ENCODE results near the gene RSL1D1.
A peak's percentile ranks its signal among the peaks of the same experiment; 100 is the strongest.
"Not testable (repeated sequence)": the region's sequence is repeated elsewhere in the genome, so short reads cannot be mapped to it uniquely, and the experiment has no call there.

Gene RSL1D1

DNA sequence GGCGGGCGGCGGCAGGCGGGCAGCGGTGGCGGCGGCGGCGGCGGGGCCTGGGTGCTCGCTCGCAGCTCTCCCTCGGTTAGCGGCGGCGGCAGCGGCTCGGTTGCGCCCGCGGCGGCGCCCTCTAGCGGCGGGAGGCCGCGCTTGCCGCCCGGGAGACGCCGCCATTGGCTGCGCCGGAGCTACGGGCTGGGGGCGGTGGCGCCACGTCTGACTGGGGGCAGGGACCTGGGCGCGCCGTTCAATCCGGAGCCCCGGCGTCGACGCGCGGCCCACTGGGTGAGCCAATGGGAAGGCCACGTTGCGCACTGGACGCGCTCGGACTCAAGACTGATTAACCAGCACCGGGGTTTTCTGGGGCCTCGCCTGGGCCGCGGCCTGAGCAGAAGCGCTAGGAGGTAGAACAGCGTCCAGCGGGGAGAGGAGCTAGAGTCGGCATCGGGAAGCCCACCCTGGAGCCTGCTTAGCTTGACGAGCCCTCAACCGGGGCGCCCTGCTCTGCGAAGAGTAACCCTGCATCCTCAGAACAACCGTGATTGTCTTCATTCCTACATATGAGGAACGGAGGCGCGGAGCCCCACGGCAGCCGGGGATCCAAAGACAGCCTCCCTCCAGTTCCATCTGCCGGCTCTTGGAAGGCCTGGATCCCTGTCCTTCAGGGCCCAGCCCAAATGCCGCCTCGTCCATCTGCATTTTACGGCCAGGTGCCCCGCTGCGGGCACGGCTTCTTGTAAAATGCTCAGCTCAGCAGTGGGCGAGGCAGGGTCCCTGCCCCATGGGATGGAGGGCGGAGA, 54.0 kb downstream of the RSL1D1 start, which contains the start of gene ZC3H7A:
Gene ZC3H7A, minus strand, starts transcription at position 93 of the 791 bp plus-strand sequence. CDS start 14,904 bp downstream, outside the sequence.
- DNase-seq = peak; percentile 29

DNA sequence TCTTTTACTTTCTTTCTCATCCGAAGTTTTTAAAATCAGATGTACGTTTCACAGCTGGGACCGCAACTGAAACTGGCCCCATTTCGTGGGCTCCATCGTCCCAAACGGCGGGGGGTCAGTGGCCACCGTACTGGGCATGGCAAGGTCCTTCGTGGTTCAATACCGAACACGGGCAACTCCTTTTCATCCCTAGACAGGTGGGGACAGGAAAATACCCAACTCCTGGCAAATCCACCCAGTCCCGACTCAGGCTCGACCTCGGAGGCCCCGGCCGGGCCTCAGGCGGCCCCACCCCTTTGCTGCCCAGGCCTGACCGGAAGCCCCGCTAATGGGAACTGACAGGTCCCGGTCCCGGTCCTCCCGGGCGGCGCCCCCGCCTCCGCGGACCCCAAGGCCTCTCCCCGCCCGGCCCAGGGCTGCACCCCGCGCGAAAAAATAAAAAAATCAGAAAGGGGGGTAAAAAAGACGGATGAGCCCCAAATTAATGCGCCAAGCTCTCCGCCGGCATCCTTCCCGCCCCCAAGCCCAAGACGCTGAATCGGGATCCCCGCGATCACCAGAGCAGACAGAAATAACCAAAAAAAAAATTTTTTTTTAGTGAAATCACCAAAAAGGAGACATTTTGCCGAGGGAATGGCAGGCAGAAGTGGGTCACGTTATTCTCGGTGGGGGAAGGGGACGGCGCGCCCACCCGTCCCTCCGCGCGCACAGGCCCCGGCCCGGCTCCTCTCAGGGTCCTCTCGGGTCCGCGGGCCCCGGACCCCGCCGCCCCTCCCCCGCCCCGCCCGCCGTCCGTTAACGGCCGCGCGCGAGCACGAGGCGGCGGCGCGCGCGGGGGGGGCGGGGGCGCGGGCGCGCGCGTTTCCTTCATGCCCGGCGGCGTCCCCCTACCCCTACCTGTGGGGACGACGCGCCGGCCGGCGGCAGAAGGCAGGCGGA, 54.8 kb downstream of the RSL1D1 start:
- no peak for DNase-seq

DNA sequence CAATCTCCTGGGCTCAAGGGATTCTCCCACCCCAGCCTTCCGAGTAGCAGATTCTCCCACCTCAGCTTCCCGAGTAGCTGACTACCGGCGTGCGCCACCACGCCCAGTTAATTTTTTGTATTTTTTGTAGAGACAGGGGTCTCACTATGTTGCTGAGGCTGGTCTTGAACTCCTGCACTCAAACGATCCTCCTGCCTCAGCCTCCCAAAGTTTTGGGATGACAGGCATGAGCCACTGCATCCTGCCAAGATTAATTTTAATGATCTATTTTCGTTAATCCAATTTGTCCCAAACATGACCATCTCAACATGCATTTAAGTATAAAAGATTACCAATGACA, 55.5 kb downstream of the RSL1D1 start:
- DNase-seq = no peak

DNA sequence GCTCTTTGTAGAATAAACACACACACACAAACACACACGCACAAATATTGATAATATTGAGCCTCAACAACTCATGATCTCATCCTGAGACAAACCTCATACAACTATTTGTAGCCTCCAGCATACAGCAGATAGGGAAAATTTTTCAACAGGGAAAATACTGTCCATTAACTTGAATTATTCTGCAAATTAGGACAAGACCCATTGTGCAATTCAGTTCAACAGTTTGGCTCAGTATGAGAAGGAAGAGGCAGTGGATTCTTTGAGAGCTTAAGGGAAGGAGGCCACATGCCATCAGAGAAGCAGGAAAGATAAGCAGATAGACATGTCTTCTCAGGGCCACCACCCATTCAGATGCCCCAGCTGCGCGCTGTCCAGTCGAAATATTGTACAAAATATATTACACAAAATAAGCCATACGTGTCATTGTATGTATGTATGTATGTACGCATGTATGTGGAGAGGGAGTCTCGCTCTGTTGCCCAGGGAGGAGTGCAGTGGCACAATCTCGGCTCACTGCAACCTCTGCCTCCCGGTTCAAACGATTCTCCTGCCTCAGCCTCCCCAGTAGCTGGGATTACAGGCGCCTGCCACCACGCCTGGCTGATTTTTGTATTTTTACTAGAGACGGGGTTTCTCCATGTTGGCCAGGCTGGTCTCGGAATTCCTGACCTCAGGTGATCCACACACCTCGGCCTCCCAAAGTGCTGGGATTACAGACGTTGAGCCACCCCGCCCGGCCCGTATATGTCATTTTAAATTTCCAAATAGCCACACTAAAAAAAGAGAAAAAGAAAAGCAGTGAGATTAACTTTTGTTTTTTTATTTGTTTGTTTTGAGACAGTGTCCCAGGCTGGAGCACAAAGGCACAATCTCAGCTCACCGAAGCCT, 56.1 kb downstream of the RSL1D1 start:
- DNase-seq = no peak

DNA sequence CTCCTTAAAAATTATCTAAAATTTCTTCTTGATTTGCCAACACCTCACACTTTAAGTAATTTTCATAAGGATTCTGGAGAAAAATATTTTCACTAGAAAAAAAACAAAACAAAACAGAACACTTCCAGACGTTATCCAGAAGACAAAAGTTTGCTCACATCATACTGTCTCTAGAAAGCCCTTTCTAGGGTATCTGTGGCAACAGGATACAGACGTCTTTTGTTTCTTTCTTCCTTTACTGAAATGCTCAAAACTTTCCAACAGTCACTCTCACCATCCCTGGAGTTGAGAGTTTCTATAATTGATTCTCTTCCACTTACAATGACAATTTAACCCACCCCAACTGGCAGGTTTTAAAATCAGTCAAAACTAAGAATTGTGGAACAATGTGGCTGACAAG, 56.9 kb downstream of the RSL1D1 start:
- no peak for DNase-seq

DNA sequence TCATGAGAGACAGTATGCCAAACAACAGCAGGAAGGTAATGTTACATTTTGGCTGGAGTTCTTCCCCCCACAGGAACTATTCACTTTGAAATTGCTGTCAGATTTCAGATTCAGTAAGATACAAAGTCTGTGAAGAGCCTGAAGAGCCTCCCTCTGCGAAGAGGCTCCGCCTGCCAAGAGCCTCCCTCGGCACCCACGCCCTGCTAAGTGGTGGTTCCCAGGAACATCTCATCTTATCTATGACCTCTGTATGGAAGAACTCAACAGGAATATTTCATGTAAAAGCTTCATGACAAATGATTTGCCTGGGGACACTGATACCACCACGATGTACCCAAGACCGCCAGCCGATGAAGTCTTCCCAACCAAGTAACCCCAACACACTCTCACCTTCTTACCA, 57.5 kb downstream of the RSL1D1 start:
- no peak for DNase-seq

DNA sequence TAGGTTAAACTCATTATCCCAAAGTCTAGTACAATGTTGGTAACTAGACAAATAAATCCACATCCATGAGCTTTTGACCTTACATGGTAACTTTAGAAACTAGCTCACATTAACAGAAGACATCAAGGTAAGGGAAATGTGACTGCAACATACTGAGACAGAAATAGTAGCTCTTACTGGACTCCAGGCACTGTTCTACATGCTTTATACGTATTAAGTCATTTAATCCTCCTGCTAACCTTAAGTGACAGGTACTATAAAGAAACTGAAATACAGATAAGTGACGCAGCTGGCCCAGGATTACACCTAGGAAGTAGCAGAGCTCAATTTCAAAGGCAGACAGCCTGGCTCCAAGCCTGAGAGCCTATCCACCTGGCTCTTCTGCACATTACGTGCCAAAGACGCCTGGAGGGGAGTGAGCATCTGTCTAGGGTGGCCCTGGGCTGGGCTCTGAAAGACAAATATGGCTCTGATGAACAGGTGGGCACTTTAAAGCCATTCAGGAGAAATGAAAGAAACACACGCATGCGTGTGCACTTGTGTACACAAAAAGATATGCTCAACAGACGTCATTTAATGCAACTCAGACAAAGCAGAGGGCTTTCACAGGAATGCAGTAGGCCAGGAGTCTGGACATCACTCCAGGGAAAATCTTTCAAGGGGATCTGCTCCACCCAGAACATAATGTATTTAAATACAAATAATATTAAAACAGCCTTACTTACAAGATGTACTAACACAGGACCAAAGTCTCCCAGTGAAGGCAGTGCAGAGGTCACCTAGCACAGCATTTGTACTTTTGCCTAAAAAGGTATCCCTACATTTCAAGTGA, 58.7 kb downstream of the RSL1D1 start:
- peak; percentile 81 for DNase-seq

DNA sequence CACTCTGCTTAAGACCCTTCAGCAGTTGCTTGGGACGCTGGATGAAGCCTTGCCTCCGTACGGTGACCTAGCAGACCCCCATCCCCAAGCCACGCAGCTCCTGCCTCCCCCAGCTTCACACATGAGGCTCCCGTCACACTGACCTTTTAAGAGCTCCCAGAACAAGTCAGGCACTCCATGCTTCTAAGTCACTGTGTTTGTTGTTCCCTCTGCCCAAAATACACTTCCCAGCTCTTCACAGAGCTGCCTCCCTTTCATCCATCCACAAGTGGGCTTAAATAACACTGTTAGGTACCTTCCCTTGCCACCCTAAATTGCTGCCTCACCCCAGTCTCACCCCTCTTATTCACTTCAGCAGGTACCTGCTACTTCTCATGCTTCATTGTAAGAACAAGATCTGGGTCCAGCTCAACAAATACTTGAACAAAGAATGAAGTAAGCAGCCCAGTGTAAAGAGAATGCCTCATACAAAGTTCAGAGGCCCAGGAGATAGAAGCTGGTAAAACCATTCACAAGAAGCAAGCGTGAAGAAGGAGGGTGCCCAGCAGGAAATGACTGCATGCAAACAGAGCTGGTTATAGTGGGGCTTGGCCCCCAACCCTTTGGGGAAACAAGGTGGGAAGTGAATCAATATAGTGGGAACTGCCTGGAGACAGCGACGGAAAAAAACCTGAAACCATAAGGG, 60.1 kb downstream of the RSL1D1 start:
- peak; percentile 44 for DNase-seq

DNA sequence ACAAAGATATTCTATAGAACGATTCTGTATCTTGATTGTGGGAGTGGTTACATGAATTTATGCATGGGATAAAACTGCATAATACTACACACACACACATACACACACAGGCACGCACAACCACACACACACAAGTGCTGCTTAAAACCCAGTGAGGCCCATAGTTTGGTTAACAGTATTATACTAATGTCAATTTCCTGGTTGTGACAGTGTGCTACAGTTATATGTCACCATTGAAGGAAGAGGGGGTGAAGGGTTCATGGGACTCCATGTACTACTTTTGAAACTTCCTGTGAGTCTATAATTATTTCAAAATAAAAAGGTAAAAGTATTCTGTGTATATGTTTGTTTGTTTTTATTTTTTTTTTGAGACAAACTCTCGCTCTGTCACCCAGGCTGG, 62.4 kb downstream of the RSL1D1 start:
- DNase-seq = no peak

DNA sequence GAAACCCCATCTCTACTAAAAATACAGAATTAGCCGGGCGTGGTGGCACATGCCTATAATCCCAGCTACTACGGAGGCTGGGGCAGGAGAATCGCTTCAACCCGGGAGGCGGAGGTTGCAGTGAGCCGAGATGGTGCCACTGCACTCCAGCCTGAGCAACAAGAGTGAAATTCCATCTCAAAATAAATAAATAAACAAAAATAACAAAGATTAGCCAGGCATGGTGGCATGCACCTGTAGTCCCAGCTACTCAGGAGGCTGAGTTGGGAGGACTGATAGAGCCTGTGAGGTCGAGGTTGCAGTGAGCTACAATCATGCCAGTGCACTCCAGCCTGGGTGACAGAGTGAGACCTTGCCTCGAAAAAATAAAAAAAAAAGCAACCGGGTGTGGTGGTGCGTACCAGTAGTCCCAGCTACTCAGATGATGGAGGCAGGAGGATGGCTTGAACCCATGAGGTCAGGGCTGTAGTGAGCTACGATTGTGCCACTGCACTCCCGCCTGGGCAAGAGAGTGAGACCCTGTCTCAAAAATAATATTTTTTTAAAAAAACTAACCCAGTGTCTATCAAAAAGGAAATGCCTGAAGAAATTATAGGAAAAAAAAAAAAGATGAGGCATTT, 66.3 kb downstream of the RSL1D1 start:
- not testable (repeated sequence) for DNase-seq

DNA sequence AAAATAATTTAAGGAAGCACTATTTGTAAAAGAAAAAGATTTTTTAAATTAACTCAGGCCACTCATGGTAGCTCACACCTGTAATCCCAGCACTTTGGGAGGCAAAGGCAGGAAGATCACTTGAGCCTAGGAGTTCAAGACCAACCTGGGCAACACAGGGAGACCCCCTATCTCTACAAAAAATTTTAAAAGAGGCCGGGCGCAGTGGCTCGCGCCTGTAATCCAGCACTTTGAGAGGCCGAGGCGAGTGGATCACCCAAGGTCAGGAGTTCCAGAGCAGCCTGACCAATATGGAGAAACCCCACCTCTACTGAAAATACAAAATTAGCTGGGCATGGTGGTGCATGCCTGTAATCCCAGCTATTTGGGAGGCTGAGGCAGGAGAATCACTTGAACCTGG, 67.0 kb downstream of the RSL1D1 start:
- DNase-seq = not testable (repeated sequence)

DNA sequence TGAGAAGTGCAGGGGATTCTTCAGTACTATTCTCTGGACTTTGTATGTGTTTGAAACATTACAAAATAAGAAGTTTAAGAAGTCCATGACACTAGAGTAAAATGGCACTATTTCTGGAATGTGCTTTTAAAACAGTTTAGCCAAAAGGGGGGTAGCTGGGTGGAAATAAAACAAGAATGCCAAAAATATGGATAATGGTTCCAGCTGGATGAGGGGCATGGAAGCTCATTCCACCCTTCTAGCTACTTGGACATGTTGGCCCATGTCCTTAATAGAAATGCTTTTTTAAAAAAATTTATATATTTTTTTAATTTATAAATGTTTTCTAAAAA, 67.3 kb downstream of the RSL1D1 start:
- no peak for DNase-seq
